Erythroblast (primary cell): Measurements from ENCODE around the gene DMD.

Experiments
- GATA1 ChIP-seq: IDR thresholded peaks from 2 replicates; pipeline ENCODE4 v1.6.1; 2011; ENCODE audit warnings: low read depth, mild to moderate bottlenecking, control low read depth, low read length, moderate library complexity
- POLR2A ChIP-seq: IDR thresholded peaks from 2 replicates; pipeline ENCODE4 v1.6.1; 2011; ENCODE audit warnings: mild to moderate bottlenecking, low read length

GRCh38 chrX:32276153-32276552 is 935.2 kb downstream of the DMD start:
- TF ChIP-seq POLR2A (no peak), GATA1 (no peak)
